8988T (cell line): ENCODE data around the gene POLD1.
"Not testable (repeated sequence)": the region's sequence is repeated elsewhere in the genome, so short reads cannot be mapped to it uniquely, and the experiment has no call there.

Source experiments
- DNase-seq: peaks from one replicate; pipeline ENCODE4 v3.0.0; 2011

Gene POLD1

GRCh38 chr19:50383852-50384684, at the start of gene POLD1:
Gene POLD1, plus strand, starts transcription at chr19:50384347. Its CDS starts 14,505 bp downstream, at chr19:50398852.
- DNase-seq = peak; percentile 94

- DNase-seq = no peak
Observed at GRCh38 chr19:50334741-50335421, 49.3 kb upstream of the POLD1 start.

GRCh38 chr19:50337031-50337430, 47.1 kb upstream of the POLD1 start:
- DNase-seq = not testable (repeated sequence)

GRCh38 chr19:50340331-50340730, 43.8 kb upstream of the POLD1 start:
- DNase-seq = no peak

GRCh38 chr19:50341091-50341564, 43.0 kb upstream of the POLD1 start:
- DNase-seq = no peak

- DNase-seq = no peak
Observed at GRCh38 chr19:50344661-50345318, 39.4 kb upstream of the POLD1 start.

GRCh38 chr19:50347089-50347581, 37.0 kb upstream of the POLD1 start:
- not testable (repeated sequence) for DNase-seq

- DNase-seq = no peak
Observed at GRCh38 chr19:50349277-50350057, 34.7 kb upstream of the POLD1 start.

- DNase-seq = no peak
Observed at GRCh38 chr19:50352242-50352641, 31.9 kb upstream of the POLD1 start.

- DNase-seq = not testable (repeated sequence)
Observed at GRCh38 chr19:50353487-50353880, 30.7 kb upstream of the POLD1 start.

- DNase-seq = no peak
Observed at GRCh38 chr19:50356691-50357177, 27.4 kb upstream of the POLD1 start.

GRCh38 chr19:50357178-50358100, 26.7 kb upstream of the POLD1 start:
- no peak for DNase-seq

- no peak for DNase-seq
Observed at GRCh38 chr19:50358483-50359327, 25.4 kb upstream of the POLD1 start.

GRCh38 chr19:50359328-50359818, 24.8 kb upstream of the POLD1 start:
- DNase-seq = no peak

GRCh38 chr19:50361290-50362029, 22.7 kb upstream of the POLD1 start:
- DNase-seq = no peak

GRCh38 chr19:50362030-50362412, 22.1 kb upstream of the POLD1 start:
- no peak for DNase-seq

- no peak for DNase-seq
Observed at GRCh38 chr19:50362656-50363424, 21.3 kb upstream of the POLD1 start.
